Glomerular visceral epithelial cell (primary cell): ENCODE measurements around the gene ADAMTS17.

ENCODE experiments used
- DNase-seq: peaks from one replicate; pipeline ENCODE4 v3.0.0-alpha.2; 2016; ENCODE audit errors: extremely low spot score

ADAMTS17 gene

GRCh38 chr15:100201376-100202280 is 140.1 kb downstream of the ADAMTS17 start:
- DNase-seq = no peak

DNA sequence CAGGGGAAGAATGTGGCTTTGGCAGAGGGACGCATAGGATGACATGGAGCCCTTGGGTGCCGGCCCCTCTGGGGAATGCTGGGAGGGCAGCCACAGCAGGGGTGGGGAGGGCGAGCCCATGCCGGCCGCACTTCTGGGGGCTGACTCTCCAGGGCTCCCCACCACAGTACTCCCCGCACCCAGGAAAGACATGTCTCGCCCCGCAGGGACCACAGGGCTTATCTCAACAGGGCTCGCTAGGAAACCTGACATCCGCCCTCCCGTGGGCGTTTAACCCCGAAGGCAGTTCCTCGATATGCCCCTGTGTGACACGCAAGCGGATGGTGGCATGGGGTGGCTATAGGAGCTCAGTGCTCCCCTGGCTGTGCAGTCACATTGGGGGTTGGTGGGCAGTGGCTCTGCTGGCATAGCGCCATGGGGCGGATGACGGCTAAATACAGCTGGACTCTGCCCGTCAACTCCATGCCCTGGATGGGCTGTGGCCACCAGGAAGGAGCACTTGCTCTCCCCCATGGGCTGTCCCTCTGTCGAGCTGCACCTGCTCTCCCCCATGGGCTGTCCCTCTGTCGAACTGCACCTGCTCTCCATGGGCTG is 141.4 kb downstream of the ADAMTS17 start:
- DNase-seq = no peak

GRCh38 chr15:100199711-100200286 is 142.0 kb downstream of the ADAMTS17 start:
- DNase-seq = no peak

GRCh38 chr15:100198442-100198841 is 143.3 kb downstream of the ADAMTS17 start:
- no peak for DNase-seq

DNA sequence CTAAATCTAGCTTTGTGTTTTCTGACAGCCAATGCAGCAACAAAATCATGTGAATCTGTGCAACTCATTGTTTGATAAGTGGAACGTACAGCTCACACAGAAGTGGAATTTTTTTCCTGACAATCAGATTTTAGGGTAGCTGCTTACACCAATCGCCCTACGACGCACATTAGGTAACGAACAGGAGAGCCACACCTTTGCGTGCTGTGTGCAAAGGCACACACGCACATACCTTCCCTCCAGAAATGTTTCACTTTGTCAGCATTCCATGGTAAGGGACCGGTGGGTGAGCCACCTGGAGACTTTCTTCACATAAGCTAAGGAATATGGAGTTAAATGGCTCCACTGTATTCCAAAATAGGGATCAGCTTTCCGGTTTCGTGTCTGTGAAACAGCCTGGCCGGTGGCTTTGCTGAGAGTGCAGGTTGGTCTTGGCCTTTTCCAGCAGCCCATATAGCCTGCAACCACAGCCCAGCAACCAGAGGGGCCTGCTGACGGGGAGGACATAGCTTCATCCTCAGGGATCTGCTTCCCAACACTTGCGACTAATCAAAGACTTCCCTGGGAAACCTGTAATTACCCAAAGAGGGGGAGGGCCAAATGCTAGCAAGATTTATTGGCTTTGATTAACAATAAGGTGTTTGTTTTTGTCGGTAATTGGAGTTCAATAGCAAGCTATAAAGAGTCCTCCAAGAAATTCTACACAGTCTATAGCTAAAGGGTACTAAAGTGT is 145.3 kb downstream of the ADAMTS17 start:
- DNase-seq = no peak

GRCh38 chr15:100194996-100195395 is 146.8 kb downstream of the ADAMTS17 start:
- DNase-seq = no peak

GRCh38 chr15:100193277-100193860 is 148.4 kb downstream of the ADAMTS17 start:
- no peak for DNase-seq

DNA sequence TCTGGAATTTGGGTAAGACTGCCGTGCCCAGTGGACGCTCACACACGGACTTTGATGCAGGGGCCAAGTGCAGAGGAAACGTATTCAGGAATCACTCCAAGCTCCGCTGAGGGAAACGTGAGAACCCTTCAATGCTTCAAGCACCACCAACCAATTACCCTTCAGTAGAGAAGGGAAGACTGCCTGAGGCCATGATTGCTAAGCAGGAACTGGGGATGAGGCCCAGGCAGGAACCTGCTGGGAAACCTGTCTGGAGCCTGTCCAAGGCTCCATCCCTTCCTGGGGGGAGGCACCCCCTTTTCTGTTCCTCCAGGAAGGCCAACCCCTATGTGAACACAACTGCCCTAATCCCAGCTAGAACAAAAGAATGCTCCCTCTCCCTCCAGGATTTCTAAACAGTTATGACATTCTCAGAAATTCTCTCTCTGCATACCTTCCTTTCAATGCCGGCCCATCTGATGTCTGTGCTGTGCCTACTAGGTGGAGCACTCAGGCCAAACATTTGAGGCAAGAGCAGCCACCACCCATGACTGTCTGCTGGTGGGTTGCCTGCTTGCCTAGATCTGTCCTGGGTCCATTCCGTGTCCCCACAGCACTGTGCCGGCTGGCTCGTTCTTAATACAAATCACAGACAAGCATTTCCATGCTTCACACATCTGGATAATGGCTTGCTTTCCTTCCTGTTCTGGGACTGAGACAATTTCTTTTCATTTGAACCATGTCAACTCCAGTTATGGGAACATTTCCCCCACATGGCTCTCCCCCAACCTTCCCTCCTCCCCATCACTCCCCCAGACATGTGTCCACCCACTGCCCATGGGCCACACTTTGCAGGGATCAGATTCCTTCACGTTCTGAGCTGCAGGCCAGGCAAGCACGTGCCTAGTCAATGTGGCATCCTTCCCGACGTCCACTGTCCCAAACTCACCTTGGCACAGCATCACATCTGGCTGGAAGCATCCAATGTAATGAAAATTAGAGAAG is 149.4 kb downstream of the ADAMTS17 start:
- no peak for DNase-seq

DNA sequence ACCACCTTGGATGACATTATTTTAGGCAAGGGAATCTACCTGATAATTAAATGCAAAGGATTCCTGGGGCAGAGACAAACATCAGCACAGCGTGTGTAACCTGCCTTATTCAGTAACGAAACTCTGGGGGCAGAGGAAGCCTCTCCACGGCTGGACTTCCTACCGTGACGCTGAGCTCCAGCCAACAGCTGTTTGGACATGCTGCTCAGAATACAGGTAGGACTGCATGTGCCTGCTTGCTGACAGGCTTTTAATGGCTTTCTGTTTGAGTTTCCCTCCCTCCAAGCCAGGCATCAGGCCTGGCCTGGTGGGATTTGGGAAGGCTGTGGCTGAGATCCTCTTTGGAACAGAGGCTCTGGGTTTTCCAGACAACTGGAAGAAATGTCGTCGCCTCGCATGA is 150.6 kb downstream of the ADAMTS17 start:
- DNase-seq = no peak

GRCh38 chr15:100190675-100191074 is 151.1 kb downstream of the ADAMTS17 start:
- DNase-seq = no peak

DNA sequence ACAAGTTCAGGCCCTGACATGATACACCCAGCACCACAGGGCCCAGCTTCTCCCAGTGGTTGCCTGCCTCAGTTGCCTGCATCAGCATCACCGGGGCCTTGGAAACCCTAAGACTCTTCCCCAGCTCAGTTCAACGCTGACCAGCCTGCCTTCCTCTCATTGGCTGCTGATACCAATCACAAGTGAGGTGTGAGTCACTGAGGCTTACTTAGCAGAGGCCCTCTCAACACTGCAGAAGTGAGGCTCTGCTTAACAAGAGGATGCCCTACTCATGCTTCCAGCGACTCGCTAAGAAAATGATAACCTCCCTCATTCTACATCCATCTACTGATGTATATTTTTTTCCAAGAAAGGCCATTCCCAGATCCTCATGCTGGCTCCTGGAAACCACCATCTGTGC is 151.9 kb downstream of the ADAMTS17 start:
- DNase-seq = no peak

DNA sequence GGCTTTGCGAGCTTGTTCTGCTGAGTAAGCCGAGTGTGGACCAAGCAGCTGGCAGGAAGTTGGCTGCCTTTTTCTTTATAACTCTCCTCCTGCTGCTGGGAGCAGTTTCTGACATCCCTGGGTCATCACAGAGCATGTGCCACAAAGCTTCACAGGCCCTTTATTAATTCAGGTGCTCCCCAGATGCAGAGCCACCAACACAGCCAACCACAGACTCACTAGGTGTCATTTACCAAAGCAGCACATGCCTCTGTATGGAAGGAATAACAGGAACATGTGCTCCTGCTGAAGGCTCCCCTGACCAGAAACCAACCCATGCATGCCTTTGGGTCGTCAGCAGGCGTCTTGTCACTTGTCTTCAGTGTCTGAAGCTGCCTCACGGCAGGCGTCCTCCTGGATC is 152.5 kb downstream of the ADAMTS17 start:
- DNase-seq = no peak

GRCh38 chr15:100187677-100188076 is 154.1 kb downstream of the ADAMTS17 start:
- no peak for DNase-seq

DNA sequence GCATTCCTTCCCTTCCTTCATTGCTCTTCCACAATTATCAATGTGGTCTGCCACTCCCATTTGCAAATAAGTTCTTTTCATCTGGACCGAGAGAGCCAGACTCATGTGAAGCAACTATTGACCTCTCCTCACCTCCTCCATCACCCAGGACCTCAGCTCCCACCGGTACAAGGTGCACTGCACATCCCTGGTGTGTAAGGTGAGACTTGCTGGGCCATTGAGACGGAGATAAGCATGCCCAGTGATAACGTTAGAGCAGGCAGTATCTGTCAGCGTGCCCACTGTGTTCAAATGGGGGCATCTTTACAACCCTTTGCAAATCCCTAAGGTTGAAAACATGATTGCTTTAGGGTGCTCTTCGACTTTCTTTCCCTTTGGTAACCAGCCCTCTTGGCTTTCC is 154.8 kb downstream of the ADAMTS17 start:
- DNase-seq = no peak

GRCh38 chr15:100186366-100186765 is 155.4 kb downstream of the ADAMTS17 start:
- DNase-seq = no peak

- no peak for DNase-seq
Measured at GRCh38 chr15:100183921-100184495, 157.8 kb downstream of the ADAMTS17 start.

- no peak for DNase-seq
Measured at GRCh38 chr15:100180921-100181320, 160.9 kb downstream of the ADAMTS17 start.

- DNase-seq = no peak
Measured at GRCh38 chr15:100175406-100176114, 166.2 kb downstream of the ADAMTS17 start.

DNA sequence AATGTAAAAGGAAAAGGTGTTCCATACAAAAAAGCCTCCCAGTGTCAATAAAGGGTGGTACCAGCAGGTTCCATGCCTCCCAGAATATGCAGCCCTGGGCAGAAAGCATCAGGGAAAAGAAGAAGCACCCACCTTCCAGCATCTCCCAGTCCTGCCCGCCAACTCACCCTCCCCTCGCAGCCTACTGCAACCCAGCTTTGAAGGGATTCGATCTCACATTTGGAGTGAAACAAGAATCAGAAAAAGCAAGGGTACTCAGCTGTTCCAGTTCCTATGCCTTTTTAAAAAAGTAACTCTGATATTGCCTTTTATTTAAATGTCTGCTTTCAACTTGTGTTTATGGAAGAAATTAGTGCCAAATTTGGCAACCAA is 166.9 kb downstream of the ADAMTS17 start:
- DNase-seq = no peak
